PC-3 (cell line): ENCODE measurements around the gene OR52I1. TPM values are rescaled to one million over a fixed set of nuclear protein-coding genes. Genes with fewer than 3 reads are reported as not detected.

Source experiments
- ATAC-seq: fragments of 200-7000 bp; cut with Tn5 transposase; 2 replicates; pipeline ENCODE4 v1.9.1; 2020; ENCODE audit warnings: mild to moderate bottlenecking, moderate library complexity
- BruUV-seq: library from RNA; stranded (reverse); fragments of 400-500 nt; replicated peaks from 2 replicates; lab custom pipeline; 2021; lab: Mats Ljungman, UMichigan
- CTCF ChIA-PET: fragments of 300-600 bp; sonication (Branson Sonifier 250); formaldehyde crosslinking; loops from one replicate; lab custom pipeline; 2022; ENCODE audit warnings: antibody characterized with exemption; lab: Charles Lee
- POLR2A ChIA-PET: fragments of 300-600 bp; sonication (Branson Sonifier 250); formaldehyde crosslinking; loops from one replicate; lab custom pipeline; 2022; ENCODE audit warnings: antibody characterized with exemption; ENCODE audit not compliant: unreplicated experiment; lab: Charles Lee
- DNase-seq: peaks from one replicate; pipeline ENCODE4 v3.0.0-alpha.2; 2015
- H2AFZ ChIP-seq: fragments of 300-600 bp; sonication (generic); 2 replicates; pipeline ENCODE4 v1.6.0; 2016; ENCODE audit warnings: antibody characterized with exemption, low read length
- H3F3A ChIP-seq: fragments of 300-600 bp; sonication (generic); one replicate; pipeline ENCODE4 v1.6.0; 2017; ENCODE audit warnings: antibody characterized with exemption, low read length, control low read depth, mild to moderate bottlenecking; ENCODE audit not compliant: unreplicated experiment
- H3K27ac ChIP-seq: fragments of 300-600 bp; sonication (generic); 2 replicates; pipeline ENCODE4 v1.5.1; 2016; ENCODE audit warnings: mild to moderate bottlenecking, low read length
- H3K27me3 ChIP-seq: fragments of 300-600 bp; sonication (generic); 2 replicates; pipeline ENCODE4 v1.6.1; 2016; ENCODE audit warnings: low read length, mixed read lengths
- H3K36me3 ChIP-seq: fragments of 300-600 bp; sonication (generic); 2 replicates; pipeline ENCODE4 v1.6.1; 2016; ENCODE audit warnings: low read depth, mixed run types, low read length, mixed read lengths
- H3K4me1 ChIP-seq: fragments of 300-600 bp; sonication (generic); 2 replicates; pipeline ENCODE4 v1.5.1; 2016; ENCODE audit warnings: low read length; ENCODE audit not compliant: insufficient read depth
- H3K4me2 ChIP-seq: fragments of 300-600 bp; sonication (generic); 2 replicates; pipeline ENCODE4 v1.6.0; 2016; ENCODE audit warnings: low read length
- H3K4me3 ChIP-seq: fragments of 300-600 bp; sonication (generic); 2 replicates; pipeline ENCODE4 v1.5.1; 2016; ENCODE audit warnings: mild to moderate bottlenecking, low read length, mixed read lengths
- H3K79me2 ChIP-seq: fragments of 300-600 bp; sonication (generic); 2 replicates; pipeline ENCODE4 v1.6.1; 2017; ENCODE audit warnings: low read length, mixed read lengths
- H3K9ac ChIP-seq: fragments of 300-600 bp; sonication (generic); 2 replicates; pipeline ENCODE4 v1.6.0; 2016; ENCODE audit warnings: mild to moderate bottlenecking, low read length
- H3K9me2 ChIP-seq: fragments of 300-600 bp; sonication (generic); replicated peaks from 2 replicates; pipeline ENCODE4 v1.6.1; 2016; ENCODE audit warnings: mixed run types, low read length, mixed read lengths
- H3K9me3 ChIP-seq: fragments of 300-600 bp; sonication (generic); 2 replicates; pipeline ENCODE4 v1.6.1; 2016; ENCODE audit warnings: low read length, mixed read lengths
- H4K20me1 ChIP-seq: fragments of 300-600 bp; sonication (generic); 2 replicates; pipeline ENCODE4 v1.6.1; 2016; ENCODE audit warnings: low read length, mixed read lengths
- EZH2 ChIP-seq: fragments of 300-600 bp; sonication (generic); IDR thresholded peaks from one replicate; pipeline ENCODE4 v1.6.1; 2017; ENCODE audit warnings: antibody characterized with exemption, mild to moderate bottlenecking, low read length; ENCODE audit not compliant: unreplicated experiment
- EZH2phosphoT487 ChIP-seq: fragments of 300-600 bp; sonication (generic); IDR thresholded peaks from 2 replicates; pipeline ENCODE4 v1.6.1; 2018; ENCODE audit warnings: mild to moderate bottlenecking, antibody characterized with exemption, low read length, borderline replicate concordance
- intact Hi-C: fragments of 100-400 bp; cut with micrococcal nuclease; formaldehyde crosslinking; loops from 2 replicates; pipeline ENCODE4 v1.9.0; 2023
- total RNA-seq: library from RNA; depleted of rRNA; stranded (reverse); fragments of >200 nt; gene quantifications from 2 replicates; pipeline ENCODE4 v1.2.3, GENCODE V29; 2014
- TF ChIP-seq, protein P1 (sequence below): fragments of 300-600 bp; sonication (generic); conservative IDR thresholded peaks from 2 replicates; pipeline ENCODE4 v1.5.1; 2017; ENCODE audit warnings: antibody characterized with exemption, low read depth, mild to moderate bottlenecking, low read length

The OR52I1 gene
- total RNA-seq, 1 experiment from 2014 or later: not detected

DNA sequence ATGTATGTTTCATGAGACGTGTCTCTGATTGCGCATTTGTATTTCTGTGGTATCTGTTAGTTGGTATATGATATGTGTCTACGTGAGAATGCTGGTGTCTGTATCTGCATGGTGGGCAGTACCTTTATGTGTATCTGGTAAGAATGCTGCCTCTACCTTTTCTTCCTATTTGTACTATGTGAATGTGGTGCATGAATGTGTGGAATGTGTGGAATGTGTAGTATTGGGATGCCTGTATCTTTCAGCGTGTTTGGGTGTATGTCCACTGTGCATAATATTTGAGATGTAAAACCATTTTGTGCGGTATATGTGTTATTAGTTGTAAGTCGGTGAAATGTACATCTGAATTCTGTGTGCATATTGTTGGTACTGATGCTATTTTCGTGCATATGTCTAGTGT, 47.7 kb downstream of the OR52I1 start:
- H3K9ac ChIP-seq: no peak overlapping the region
- H3K4me1 ChIP-seq: no peaks in the 10 kb centered on the region
- H4K20me1 ChIP-seq: no peaks in the 10 kb centered on the region
- H3K9me2 ChIP-seq: no peaks in the 10 kb centered on the region
- H3K27me3 ChIP-seq: peaks cover 4% of the 10 kb centered on the region; the same call in 1 of the 2 replicates
- no peak overlapping the region for H2AFZ ChIP-seq
- no peaks in the 10 kb centered on the region for H3K79me2 ChIP-seq
- DNase-seq (no peak), ATAC-seq (no peak)
- ChIA-PET POLR2A (no interaction called here), CTCF (no interaction called here)
- no peaks in the 10 kb centered on the region for H3F3A ChIP-seq
- TF ChIP-seq, protein P1, sequence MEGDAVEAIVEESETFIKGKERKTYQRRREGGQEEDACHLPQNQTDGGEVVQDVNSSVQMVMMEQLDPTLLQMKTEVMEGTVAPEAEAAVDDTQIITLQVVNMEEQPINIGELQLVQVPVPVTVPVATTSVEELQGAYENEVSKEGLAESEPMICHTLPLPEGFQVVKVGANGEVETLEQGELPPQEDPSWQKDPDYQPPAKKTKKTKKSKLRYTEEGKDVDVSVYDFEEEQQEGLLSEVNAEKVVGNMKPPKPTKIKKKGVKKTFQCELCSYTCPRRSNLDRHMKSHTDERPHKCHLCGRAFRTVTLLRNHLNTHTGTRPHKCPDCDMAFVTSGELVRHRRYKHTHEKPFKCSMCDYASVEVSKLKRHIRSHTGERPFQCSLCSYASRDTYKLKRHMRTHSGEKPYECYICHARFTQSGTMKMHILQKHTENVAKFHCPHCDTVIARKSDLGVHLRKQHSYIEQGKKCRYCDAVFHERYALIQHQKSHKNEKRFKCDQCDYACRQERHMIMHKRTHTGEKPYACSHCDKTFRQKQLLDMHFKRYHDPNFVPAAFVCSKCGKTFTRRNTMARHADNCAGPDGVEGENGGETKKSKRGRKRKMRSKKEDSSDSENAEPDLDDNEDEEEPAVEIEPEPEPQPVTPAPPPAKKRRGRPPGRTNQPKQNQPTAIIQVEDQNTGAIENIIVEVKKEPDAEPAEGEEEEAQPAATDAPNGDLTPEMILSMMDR: no peak
- TF ChIP-seq EZH2 (no peak), EZH2phosphoT487 (no peak)
- BruUV-seq: no TSS peak
- no peak overlapping the region for H3K4me3 ChIP-seq
- H3K4me2 ChIP-seq: no peak overlapping the region
- no peak overlapping the region for H3K27ac ChIP-seq
- intact Hi-C loops: no loop called here
- H3K36me3 ChIP-seq: no peaks in the 10 kb centered on the region
- no peaks in the 10 kb centered on the region for H3K9me3 ChIP-seq

DNA sequence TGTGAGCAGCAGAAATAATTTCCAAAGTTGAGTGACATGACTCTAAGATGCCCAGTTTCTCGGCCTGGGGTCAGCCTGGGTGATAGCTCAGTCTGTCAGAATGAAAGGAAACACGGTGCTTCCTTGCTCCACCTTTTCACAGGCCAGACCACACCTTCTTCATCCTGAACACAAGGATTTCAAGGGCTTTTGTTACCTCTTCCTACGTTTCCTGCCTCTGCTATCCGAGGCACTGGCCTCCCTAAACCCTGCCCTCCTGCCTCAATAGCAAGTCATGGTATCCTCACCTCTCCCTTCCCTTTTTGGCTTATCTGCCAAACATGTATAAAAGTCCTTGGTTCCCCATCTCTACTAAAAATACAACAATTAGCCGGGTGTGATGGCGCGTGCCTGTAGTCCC, 48.2 kb downstream of the OR52I1 start:
- no peak overlapping the region for H3K4me2 ChIP-seq
- H3K27me3 ChIP-seq: peaks cover 4% of the 10 kb centered on the region; the same call in 1 of the 2 replicates
- ChIA-PET CTCF (no interaction called here), POLR2A (no interaction called here)
- H3K9me2 ChIP-seq: no peaks in the 10 kb centered on the region
- ATAC-seq: no peak
- H3F3A ChIP-seq: no peaks in the 10 kb centered on the region
- no peaks in the 10 kb centered on the region for H3K36me3 ChIP-seq
- no TSS peak for BruUV-seq
- H3K9me3 ChIP-seq: no peaks in the 10 kb centered on the region
- H3K27ac ChIP-seq: no peak overlapping the region
- DNase-seq: no peak
- intact Hi-C loops: no loop called here
- no peaks in the 10 kb centered on the region for H4K20me1 ChIP-seq
- H2AFZ ChIP-seq: no peak overlapping the region
- H3K4me1 ChIP-seq: no peaks in the 10 kb centered on the region
- no peaks in the 10 kb centered on the region for H3K79me2 ChIP-seq
- H3K4me3 ChIP-seq: no peak overlapping the region
- H3K9ac ChIP-seq: no peak overlapping the region
- no peak for TF ChIP-seq EZH2phosphoT487
- no peak for TF ChIP-seq EZH2
- TF ChIP-seq, protein P1: no peak

DNA sequence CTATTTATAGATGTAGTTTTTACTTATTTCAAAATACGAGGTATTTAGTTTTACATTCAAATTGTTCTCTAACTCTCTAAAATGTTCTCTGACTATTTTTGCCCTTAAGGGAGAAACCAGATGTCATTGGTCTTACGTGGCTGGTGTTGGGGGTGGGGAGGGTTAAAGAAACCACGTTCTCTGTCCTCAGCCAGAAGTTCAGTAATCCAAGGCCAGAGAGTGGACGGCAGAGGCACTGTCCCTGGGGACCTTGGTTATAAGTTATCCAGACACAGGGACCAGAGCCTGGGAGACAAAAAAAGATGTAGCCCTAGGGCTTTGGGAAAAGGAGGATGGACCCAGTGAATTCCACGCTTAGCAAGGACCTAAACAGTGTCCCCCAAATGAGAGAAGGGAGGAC, 49.2 kb downstream of the OR52I1 start:
- intact Hi-C loops: no loop called here
- no peak overlapping the region for H2AFZ ChIP-seq
- BruUV-seq: no TSS peak
- H3K9ac ChIP-seq: no peak overlapping the region
- ChIA-PET POLR2A (no interaction called here), CTCF (no interaction called here)
- ATAC-seq (no peak), DNase-seq (no peak)
- H3F3A ChIP-seq: no peaks in the 10 kb centered on the region
- H3K4me1 ChIP-seq: no peaks in the 10 kb centered on the region
- H3K4me2 ChIP-seq: no peak overlapping the region
- H3K4me3 ChIP-seq: no peak overlapping the region
- no peaks in the 10 kb centered on the region for H3K36me3 ChIP-seq
- H3K27me3 ChIP-seq: peaks cover 4% of the 10 kb centered on the region; the same call in 1 of the 2 replicates
- TF ChIP-seq, protein P1: no peak
- TF ChIP-seq EZH2phosphoT487 (no peak), EZH2 (no peak)
- H3K27ac ChIP-seq: no peak overlapping the region
- no peaks in the 10 kb centered on the region for H4K20me1 ChIP-seq
- H3K9me3 ChIP-seq: no peaks in the 10 kb centered on the region
- H3K9me2 ChIP-seq: no peaks in the 10 kb centered on the region
- H3K79me2 ChIP-seq: no peaks in the 10 kb centered on the region
